Fibroblast of the aortic adventitia (primary cell): Measurements from ENCODE around the gene PI4KA. TPM values are rescaled to one million over a fixed set of nuclear protein-coding genes. Genes with fewer than 3 reads are reported as not detected.
A peak's percentile ranks its signal among the peaks of the same experiment; 100 is the strongest.

ENCODE experiments used
- DNase-seq: peaks from one replicate; pipeline ENCODE4 v3.0.0-alpha.2; 2010; ENCODE audit warnings: low read depth
- H3K4me3 ChIP-seq: 2 replicates; pipeline ENCODE4 v1.5.1; 2011; ENCODE audit warnings: low read depth, mild to moderate bottlenecking, control low read depth, low read length, moderate library complexity
- total RNA-seq: library from RNA; depleted of rRNA; stranded (reverse); fragments of >200 nt; gene quantifications from 2 replicates; pipeline ENCODE4 v1.2.3, GENCODE V29; 2012; ENCODE audit warnings: low replicate concordance
- TF ChIP-seq, protein P1 (sequence below): IDR thresholded peaks from 2 replicates; pipeline ENCODE4 v1.5.1; 2011; ENCODE audit warnings: mild to moderate bottlenecking, low read length, control low read depth, inconsistent platforms; ENCODE audit not compliant: insufficient read depth

The PI4KA gene
- total RNA-seq, 1 donor: 49.9 TPM

DNA sequence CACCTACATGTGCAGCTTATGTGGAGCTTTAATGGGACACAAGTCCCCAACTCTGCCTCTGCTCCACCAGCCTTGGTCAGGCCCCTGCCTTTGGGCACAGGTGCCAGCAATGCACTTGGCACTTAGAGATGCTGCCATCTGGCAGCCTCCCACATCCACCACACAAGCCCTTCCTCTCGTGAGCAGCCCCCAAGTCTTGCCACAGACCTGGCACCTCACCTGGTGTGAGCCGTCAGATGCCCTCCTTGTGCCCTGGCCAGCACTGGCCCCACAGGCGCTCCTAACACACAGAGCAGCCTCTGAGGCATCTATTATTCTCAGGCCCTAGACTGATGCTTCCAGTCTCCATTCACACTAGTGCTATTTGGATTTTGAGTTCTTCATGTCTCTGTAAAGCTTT is 109.2 kb downstream of the PI4KA start:
- no peak for DNase-seq
- TF ChIP-seq, protein P1, sequence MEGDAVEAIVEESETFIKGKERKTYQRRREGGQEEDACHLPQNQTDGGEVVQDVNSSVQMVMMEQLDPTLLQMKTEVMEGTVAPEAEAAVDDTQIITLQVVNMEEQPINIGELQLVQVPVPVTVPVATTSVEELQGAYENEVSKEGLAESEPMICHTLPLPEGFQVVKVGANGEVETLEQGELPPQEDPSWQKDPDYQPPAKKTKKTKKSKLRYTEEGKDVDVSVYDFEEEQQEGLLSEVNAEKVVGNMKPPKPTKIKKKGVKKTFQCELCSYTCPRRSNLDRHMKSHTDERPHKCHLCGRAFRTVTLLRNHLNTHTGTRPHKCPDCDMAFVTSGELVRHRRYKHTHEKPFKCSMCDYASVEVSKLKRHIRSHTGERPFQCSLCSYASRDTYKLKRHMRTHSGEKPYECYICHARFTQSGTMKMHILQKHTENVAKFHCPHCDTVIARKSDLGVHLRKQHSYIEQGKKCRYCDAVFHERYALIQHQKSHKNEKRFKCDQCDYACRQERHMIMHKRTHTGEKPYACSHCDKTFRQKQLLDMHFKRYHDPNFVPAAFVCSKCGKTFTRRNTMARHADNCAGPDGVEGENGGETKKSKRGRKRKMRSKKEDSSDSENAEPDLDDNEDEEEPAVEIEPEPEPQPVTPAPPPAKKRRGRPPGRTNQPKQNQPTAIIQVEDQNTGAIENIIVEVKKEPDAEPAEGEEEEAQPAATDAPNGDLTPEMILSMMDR: no peak
- H3K4me3 ChIP-seq: no peak overlapping the region

DNA sequence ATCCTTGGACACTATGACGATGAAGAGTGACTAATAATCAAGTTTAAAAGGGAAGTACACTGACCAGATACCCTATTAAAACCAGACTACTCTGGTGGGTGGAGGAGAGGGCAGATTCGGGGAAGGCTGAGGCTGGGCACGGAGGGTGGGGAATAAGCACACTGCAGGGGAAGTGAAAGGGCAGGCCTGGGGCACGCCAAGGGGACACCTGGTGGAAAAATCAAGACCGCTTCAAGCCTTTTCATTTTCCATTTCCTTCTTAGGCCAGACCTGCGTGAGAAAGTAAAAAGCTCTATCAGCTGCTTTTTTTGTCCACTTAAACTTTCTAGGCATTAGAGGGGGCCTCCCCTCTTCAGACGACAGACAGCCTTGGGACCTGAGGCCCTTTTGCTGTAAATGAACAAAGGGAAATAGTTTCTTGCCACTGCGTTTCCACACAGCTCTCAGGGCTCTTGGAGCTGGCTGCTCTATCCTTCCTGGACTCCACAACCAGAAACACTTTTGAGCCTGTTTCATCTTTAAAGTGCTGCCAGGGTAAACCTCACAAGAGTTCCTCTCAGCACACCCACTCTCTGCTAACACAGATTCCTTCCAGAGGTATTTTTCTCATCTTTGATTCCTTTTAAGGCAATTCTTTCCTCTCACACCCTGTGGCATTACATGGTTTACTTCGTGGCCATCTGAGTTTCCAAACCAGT is 109.7 kb downstream of the PI4KA start:
- H3K4me3 ChIP-seq: no peak overlapping the region
- TF ChIP-seq, protein P1: no peak
- peak; percentile 55 for DNase-seq

DNA sequence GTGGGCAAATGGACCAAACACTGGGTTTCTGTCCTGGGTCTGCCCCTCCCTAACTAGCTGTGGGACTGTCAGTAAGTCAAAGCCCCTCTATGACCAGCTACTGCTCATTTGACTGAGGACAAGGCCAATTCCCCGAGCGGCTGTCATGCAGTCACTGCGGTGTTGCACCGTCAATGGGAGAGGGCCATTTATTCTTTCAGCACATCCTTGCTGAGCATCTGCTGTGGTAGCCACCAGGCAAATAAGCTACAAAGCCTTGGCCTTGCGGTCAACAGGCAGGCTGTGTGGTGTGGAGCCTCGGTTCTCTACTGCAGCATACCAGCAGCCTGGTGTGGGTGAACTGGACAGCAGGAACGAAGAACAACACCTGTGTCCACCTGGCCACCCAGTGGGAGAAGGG is 110.5 kb downstream of the PI4KA start:
- DNase-seq: no peak
- no peak overlapping the region for H3K4me3 ChIP-seq
- TF ChIP-seq, protein P1: no peak

DNA sequence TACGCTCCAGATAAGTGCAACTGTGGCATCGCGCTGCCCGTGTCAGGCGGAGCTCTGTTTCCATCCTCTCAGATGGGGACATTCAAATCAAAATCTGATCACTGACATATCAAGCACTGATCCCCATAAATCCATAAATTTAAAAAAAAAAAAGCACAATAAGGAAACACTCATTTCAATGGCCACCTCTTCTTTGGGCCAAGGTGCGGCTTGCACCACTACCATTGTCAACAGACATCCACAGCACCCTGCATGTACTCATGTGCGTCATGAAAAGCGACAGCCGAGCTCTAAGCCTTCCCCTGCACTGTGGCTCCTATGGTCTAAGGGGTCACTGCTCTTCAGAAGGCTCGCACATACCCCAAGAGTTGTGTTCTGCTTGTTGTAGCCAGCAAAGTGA is 111.4 kb downstream of the PI4KA start:
- TF ChIP-seq, protein P1: no peak
- no peak for DNase-seq
- no peak overlapping the region for H3K4me3 ChIP-seq

DNA sequence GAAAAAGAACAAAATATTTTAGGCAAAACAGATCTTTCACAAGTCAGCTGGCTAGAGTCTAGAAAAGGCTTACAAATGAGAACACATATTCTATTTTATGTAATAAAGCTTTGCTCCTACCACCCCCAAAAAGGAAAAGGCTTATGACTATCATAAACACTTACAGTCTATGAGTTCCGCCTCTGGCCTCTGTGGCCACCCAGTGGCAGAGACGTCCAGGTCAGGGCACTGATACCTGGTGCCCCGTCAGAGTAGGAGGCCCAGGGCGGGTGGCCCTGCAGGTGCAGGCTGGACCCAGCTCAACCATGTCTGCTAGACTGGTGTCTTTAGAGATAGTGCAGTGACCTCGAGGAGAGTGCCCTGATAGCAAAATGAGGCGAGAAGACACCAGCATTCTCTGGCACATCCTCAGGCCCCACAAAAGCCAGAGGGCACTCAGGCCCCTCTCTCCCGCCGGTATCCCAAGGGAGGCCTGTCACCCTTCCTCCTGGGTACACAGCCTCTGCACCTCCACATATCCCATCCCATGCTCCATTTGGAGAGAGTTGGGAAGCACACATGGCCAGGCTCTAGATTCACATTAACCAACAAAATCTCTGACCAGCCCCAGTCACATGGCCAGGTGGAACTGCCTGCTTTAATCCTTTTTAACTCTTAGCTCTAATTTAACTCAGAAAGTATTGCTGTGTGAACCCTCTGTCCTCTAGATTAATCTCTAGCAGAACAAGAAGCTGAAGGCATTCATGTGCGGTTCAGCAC is 112.0 kb downstream of the PI4KA start:
- TF ChIP-seq, protein P1: no peak
- no peak overlapping the region for H3K4me3 ChIP-seq
- no peak for DNase-seq

DNA sequence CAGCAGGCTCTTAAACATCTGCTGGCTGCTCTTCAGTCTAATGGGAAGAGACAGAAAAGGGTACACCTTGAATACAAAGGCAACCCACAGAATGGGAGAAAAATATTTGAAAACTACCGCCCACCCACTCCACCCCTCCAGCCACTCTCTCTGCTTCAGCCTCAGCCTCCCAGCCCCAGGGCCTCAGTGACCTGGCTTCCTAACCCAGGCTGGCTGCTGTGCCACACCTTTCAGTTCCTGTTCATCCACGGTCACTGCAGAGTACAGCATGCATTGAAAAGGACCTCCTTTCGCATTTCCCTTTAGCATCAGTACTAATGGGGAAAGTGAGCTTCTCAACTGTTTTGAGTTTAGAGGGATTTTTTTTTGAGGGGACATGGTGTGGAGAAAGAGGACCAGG is 113.5 kb downstream of the PI4KA start:
- H3K4me3 ChIP-seq: no peak overlapping the region
- DNase-seq: no peak
- TF ChIP-seq, protein P1: no peak
